ENCODE data around the gene LCLAT1.
A peak's percentile ranks its signal among the peaks of the same experiment; 100 is the strongest.
"Not testable (repeated sequence)": the region's sequence is repeated elsewhere in the genome, so short reads cannot be mapped to it uniquely, and the experiment has no call there.

Gene LCLAT1

DNA sequence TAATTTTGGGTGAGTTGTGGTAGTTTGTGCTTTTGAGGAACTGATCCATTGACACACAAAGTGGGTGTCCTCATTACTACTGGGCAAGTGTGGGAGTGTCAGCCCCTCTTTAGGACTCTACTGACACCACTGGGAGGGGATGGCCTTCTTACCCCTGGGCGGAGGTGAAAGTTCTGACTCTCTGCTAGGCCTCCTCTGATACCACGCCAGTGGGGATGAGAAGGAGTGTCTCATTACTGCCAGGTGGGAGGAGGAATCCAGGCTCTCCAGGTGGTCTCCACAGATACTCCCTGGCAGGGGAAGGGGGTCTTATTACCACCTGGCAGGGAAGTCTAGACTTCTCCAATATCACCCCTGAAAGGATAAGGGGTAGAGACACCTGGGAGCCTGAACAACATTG is 9.1 kb downstream of the LCLAT1 start:
- DNase-seq = no peak

DNA sequence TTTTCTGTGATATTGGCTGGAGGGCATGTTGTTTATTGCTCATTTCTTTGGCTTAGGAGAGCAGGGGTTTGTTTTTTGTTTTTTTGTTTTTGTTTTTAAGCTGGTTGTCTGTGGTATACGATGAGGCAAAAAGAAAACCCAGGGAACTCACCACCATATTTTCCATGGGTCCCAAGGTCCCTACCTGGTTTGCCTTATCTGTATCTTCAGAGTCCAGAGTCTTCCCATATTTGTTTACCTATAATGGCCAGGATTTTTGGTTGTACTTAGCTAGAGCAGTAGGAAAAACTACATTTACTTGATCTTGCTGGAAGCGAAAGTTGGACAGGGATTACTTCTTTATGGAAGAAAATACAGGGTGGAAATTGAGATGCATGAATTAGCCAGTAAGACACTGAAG is 9.5 kb downstream of the LCLAT1 start:
- DNase-seq = no peak

DNA sequence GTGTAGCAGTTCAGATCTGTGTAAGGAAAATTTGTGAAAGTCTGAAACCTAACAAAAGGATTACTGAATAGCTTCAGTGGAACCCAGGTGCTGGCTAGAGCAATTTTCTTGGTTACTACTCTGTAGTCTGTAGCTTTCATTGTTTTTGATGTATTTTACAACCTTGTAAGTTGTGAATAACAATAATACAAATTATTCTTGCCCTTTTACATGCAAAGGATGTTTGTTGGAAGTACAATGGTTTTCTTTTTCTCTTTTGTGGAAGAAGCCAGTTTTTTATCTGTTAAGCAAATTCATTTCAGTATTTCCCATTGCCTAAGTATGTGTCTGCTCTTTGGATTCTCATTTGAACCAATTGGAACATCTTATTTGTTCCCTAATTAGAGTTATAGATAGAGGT is 10.2 kb downstream of the LCLAT1 start:
- no peak for DNase-seq

GRCh38 chr2:30459140-30459539 is 12.1 kb downstream of the LCLAT1 start:
- DNase-seq = no peak

DNA sequence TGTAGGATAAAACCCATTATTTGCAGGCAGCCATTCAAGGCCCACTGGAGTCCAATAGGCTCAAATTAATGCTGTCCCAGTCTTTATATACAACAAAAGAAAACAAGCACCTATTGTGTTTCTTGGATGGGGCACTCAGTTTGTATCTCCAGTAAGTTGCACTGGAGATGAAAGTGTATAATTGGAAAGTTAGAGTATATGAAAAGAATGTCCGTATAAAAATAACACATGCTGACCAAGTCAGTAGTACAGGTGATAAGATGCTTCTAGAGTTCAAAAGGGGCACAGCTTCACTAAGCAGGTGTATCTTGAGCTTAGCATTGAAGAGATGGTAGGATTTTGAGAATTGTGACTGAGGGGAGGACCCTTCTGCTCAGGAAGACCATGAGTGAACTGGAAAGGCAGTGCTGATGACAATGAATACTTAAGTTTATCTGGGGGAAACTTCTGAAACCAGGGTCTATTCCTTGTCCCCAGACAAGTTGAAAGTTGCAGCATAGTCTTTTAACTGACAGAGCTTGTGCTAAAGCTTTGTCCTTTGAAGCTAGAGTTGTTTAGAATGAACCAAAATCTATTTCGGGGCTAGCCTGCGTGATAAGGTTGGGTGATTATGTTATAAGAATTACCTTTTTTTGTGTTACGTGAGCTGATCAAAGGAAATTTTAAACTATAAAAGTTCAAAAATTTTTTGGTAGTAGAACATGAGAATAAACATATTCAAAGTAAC is 15.2 kb downstream of the LCLAT1 start:
- DNase-seq = no peak

- no peak for DNase-seq
Observed at GRCh38 chr2:30463535-30463934, 16.5 kb downstream of the LCLAT1 start.

DNA sequence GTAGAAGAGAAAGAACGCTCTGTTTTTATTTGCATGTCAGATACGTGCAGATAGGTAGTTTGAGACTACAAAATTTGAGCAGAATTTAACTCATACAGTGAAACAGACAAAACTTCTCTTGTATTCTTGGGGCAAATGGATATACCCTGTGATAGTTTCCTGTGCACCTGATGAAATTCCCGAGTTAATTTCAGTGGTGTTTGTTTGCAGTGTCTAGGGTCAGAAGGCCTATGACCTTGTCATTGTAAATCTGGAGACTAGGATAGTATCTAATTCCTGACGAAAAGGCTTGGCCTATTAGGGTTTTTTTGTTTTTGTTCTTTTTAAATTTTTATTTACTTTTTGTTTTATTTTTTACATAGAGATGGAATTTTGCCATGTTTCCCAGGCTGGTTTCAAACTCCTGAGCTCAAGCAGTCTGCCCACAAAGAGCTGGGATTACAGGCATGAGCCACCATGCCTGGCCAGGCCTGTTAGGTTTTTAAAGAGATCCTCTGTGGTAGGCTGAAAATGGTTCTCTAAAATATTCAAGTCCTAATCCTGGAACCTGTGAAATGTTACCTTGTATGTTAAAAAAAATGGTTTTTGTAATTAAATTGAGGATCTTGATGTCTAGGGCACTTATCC is 17.6 kb downstream of the LCLAT1 start:
- DNase-seq = no peak

DNA sequence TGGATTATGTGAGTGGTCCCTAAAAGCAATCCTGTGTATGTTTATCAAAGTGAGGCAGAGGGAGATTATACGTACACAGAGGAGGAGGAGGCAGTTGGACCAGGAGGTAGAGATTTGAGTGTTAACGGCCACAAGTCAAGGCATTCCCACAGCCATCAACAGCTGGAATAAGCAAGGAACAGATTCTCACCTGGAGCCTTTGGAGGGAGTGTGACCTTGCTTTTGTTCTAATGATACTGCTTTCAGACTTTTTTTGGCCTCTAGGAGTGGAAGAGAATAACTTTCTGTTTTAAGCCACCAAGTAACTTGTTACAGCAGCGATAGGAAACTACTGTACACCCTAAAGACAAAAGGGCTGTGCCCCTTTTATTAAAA is 18.1 kb downstream of the LCLAT1 start:
- no peak for DNase-seq

- DNase-seq = no peak
Observed at GRCh38 chr2:30466216-30466615, 19.2 kb downstream of the LCLAT1 start.

GRCh38 chr2:30467062-30467826 is 20.2 kb downstream of the LCLAT1 start:
- not testable (repeated sequence) for DNase-seq

DNA sequence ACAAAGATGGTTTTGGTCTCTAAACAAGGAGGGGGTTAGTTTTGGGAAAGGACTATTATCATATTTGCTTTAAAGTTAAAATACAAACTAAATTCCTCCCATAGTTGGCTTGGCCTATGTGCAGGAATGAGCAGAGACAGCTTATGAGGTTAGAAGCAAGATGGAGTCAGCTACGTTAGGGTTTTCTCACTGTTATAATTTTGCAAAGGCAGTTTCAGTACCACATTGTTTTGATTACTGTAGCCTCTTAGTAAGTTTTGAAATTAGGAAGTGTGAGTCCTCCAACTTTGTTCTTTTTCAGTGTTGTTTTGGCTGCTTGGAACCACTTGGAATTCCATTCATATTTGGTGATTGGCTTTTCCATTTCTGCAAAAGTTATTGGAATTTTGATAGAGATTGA is 23.4 kb downstream of the LCLAT1 start:
- DNase-seq = no peak

DNA sequence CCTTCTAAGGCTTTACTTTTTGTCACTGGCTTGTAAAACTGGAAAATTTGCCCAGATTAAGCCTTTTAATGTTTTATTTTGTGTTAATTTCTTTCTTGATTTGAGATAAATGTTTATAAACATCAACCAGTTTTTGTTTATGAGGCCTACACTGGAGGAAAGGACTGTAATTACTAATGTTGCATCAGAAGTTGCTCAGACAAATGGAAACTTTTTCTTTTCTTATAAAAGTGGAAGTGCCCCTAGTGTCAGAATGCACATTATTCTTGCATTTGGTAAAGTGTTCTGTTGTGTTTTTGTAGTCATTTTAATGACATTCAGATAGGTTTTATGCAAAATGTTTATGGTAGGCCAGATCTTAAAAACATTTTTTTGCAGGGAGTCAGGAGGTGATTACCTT is 25.3 kb downstream of the LCLAT1 start:
- peak; percentile 49 for DNase-seq

DNA sequence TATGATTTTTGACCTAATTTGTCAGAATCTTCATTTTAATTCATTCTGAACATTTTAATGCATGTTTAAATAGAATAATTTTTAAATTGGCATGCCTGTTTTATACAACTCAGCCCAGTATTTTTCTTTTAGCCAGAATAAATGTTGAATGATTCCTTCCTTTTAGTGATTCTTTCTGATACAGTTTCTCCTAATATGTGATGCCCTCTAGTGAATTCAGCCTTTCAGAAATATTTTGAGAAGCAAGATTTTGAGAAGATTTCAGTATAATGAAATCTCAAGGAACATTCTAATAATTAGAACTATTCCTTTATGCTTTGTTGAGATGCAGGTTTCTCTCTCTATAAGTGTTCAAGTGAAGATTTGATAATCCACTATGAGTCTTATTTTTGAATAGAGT is 28.5 kb downstream of the LCLAT1 start:
- no peak for DNase-seq

DNA sequence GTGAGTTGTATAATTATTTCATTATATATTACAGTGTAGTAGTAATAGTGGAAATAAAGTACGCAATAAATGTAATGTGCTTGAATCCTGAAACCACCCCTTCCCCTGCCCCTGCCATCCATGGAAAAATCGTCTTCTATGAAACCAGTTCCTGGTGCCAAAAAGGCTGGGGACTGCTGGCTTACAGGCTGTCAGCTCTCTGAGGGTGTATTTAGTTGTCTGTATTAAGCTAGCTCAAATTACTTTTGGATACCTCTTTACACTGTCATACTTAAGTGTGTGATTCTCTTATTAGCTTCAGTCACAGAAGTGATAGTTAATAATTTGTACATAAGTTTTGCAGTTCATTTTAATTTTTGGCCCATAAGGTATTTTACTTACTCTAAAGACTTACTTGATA is 29.6 kb downstream of the LCLAT1 start:
- no peak for DNase-seq

GRCh38 chr2:30480703-30481322 is 33.8 kb downstream of the LCLAT1 start:
- no peak for DNase-seq

- DNase-seq = peak; percentile 56
Observed at GRCh38 chr2:30481323-30481800, 34.3 kb downstream of the LCLAT1 start.

DNA sequence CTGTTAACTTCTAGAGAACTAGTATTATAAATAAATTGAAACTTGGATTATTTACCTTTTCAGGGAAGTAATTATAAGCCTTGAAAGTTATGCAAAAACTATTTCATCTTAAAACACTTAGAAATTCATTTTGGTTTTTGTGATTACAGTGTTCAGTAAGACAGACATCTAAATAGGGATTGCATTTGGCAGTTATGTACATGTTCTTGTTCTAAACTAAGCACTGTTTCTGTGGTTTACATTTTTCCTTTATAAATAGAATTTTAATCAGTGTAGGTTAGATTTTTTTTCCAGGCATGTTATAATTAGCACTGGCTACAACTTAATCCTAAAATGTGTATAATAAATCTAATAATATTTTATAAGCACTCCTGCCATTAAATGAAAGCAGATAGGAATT is 35.0 kb downstream of the LCLAT1 start:
- DNase-seq = no peak

GRCh38 chr2:30484145-30484544 is 37.1 kb downstream of the LCLAT1 start:
- DNase-seq = no peak

DNA sequence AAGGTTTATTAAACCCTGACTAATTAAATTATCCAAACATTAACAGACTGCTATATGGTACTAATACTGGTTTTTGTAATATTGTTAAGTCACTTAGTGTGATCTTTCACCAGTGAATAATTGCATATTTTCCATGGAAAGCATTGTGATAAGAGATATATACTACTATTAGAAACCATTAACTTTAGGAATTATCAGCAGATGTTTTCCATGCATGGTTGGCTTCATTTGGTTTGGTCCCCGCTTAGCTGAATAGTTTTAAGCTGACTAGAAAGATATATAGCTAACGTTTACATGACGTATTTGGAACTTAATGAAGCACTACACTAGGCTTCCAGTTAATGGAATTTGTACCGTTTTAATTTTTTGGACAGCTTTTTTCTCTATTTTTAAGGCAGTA is 37.9 kb downstream of the LCLAT1 start:
- no peak for DNase-seq

- DNase-seq = no peak
Observed at GRCh38 chr2:30486655-30487054, 39.6 kb downstream of the LCLAT1 start.

DNA sequence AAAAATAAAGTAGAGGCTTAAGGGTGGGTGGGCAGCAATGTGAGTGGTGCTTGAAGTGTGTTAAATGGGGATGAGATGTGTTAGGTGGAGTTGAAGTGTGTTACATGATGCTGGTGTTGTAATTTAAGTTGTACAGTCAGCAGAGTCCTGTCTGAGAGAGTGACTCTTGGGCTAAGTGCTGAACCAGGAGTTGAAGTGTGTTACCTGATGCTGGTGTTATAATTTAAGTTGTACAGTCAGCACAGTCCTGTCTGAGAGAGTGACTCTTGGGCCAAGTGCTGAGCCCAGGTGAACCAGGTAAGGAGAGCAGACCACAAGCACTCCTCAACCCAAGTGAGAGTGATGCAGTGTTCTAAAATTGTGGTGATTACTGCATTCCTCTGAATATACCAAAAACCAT is 40.6 kb downstream of the LCLAT1 start:
- no peak for DNase-seq

GRCh38 chr2:30488012-30488659 is 41.1 kb downstream of the LCLAT1 start:
- DNase-seq = no peak

DNA sequence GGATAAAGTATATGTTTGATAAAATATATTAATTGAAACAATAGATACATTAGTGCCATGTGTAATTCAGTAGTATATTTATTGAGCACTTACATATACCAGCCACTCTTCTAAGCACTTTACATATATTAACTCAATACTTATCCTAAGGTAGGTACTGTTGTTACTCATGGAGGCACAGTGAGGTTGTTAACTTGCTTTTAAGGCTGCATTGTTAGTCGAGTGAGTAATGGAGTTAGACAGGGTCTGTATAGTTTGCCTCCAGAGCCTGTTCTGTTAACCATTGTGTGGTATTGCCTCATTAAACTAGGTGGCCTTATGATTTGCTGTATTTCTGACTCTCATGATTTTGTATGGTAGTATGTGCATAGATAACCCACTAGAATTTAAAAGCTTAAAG is 44.2 kb downstream of the LCLAT1 start:
- no peak for DNase-seq

All from hematopoietic multipotent progenitor cell treated with erythropoietin and hydrocortisone succinate and interleukin-3 and kit ligand, for 6 days (in vitro differentiated cells).